GM11168 (cell line): ENCODE measurements around the gene CEMP1.
"Not testable (repeated sequence)": the region's sequence is repeated elsewhere in the genome, so short reads cannot be mapped to it uniquely, and the experiment has no call there.

Experiments
- in situ Hi-C: fragments of 300-500 bp; cut with MboI; formaldehyde crosslinking; loops from one replicate; pipeline ENCODE4 v1.12.0; 2022; ENCODE audit warnings: low sequenced_read_pairs; ENCODE audit not compliant: unreplicated experiment

The CEMP1 gene

GRCh38 chr16:2537451-2538379 lies 6.5 kb upstream of the CEMP1 start, which contains the start of gene PDPK1:
Gene PDPK1 (plus strand): TSS chr16:2538021. CDS start chr16:2538113, 92 bp downstream.
- in situ Hi-C loops, result no loop called here

- in situ Hi-C loops, result no loop called here
These were observed 4.4 kb upstream of the CEMP1 start for GRCh38 chr16:2535625-2536013.

- in situ Hi-C loops, result not testable (repeated sequence)
These were observed 3.1 kb upstream of the CEMP1 start for GRCh38 chr16:2534335-2534734.

GRCh38 chr16:2533912-2534311 lies 2.7 kb upstream of the CEMP1 start:
- in situ Hi-C loops, result no loop called here

- in situ Hi-C loops, result not testable (repeated sequence)
These were observed 2.0 kb upstream of the CEMP1 start for GRCh38 chr16:2533142-2533755.

GRCh38 chr16:2532494-2533141 lies 1.4 kb upstream of the CEMP1 start:
- in situ Hi-C loops, result no loop called here

- in situ Hi-C loops, result no loop called here
These were observed 687 bp upstream of the CEMP1 start for GRCh38 chr16:2531696-2532493.

- in situ Hi-C loops, result no loop called here
These were observed 434 bp downstream of the CEMP1 start for GRCh38 chr16:2530629-2531318.

GRCh38 chr16:2529961-2530628 lies 1.1 kb downstream of the CEMP1 start:
- in situ Hi-C loops, result no loop called here

GRCh38 chr16:2529061-2529931 lies 1.9 kb downstream of the CEMP1 start:
- in situ Hi-C loops, result no loop called here

GRCh38 chr16:2528161-2529060 lies 2.8 kb downstream of the CEMP1 start:
- in situ Hi-C loops, result no loop called here

GRCh38 chr16:2527784-2528100 lies 3.5 kb downstream of the CEMP1 start:
- in situ Hi-C loops, result no loop called here

- in situ Hi-C loops, result no loop called here
These were observed 4.0 kb downstream of the CEMP1 start for GRCh38 chr16:2527071-2527783.

GRCh38 chr16:2526135-2526534 lies 5.1 kb downstream of the CEMP1 start:
- in situ Hi-C loops, result no loop called here

- in situ Hi-C loops, result no loop called here
These were observed 6.8 kb downstream of the CEMP1 start for GRCh38 chr16:2524339-2524938.

- in situ Hi-C loops, result no loop called here
These were observed 7.4 kb downstream of the CEMP1 start for GRCh38 chr16:2523801-2524231.
